Mucosa of gallbladder (tissue), 1 donor: Measurements from ENCODE around the gene KCNJ2. TPM values are rescaled to one million over a fixed set of nuclear protein-coding genes. Genes with fewer than 3 reads are reported as not detected.

Experiments
- DNase-seq: peaks from one replicate; pipeline ENCODE4 v3.0.0-alpha.2; 2020; ENCODE audit warnings: low spot score
- total RNA-seq: library from RNA; stranded (reverse); gene quantifications from one replicate; pipeline ENCODE4 v1.2.1, GENCODE V29; 2021
- donor health status: DM: no; HTN: no; CAD: no.

Gene KCNJ2
- total RNA-seq = 2.5 TPM

DNA sequence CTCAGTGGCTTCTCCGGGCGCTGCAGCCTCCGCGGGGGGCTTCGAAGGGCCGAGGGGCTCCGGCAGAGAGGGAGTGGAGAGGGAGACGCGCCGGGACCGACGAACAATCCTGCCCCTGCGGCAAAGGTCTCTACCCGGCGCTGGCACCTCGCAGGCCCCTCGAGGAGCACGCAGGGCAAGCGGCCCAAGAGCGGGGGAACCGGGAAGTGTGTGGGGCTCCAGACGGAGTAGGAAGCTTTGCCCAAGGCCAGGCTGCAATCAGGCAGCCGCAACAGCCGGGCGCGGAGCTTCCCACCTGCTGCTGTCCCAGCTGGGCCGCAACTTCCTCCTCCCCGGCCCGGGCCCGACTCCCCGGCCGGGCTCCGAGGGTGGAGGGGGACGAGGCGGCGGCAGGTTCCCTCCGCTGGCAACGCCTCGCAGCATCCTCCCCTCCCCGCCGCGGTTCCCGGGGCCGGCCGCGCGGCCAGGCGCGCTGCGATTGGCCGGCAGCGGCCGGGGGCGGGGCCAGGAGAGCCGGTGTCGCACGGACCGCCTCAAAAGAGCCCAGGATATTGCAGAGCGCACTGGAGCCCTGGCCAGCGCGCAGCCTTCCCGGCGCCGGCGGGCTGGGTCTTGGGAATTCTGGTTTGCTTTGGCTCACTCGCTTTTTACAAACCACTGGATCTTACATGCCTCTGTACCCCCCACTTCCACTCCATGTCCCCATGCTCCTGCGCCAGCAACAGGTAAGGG is at the start of gene KCNJ2:
Gene KCNJ2, plus strand, starts transcription at position 556 of the 732 bp plus-strand sequence. CDS start 5,508 bp downstream, outside the sequence.
- DNase-seq = peak; percentile 89

- no peak for DNase-seq
Measured at GRCh38 chr17:70119545-70119944, 49.8 kb upstream of the KCNJ2 start.

DNA sequence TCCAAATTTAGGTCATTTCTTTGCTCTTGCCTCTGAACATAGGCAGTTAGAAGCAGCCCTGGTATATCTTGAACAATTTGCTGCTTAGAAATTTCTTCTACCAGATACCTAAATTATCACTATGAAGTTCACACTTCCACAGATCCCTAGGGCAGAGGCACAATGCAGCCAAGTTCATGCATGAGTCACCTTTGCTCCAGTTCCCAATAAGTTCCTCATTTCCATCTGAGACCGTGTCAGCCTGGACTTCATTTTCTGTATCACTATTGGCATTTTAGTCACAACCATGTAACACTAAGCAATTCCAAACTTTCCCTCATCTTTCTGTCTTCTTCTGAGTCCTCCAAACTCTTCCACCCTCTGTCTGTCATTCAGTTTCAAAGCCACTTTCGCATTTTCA is 49.3 kb upstream of the KCNJ2 start:
- no peak for DNase-seq

DNA sequence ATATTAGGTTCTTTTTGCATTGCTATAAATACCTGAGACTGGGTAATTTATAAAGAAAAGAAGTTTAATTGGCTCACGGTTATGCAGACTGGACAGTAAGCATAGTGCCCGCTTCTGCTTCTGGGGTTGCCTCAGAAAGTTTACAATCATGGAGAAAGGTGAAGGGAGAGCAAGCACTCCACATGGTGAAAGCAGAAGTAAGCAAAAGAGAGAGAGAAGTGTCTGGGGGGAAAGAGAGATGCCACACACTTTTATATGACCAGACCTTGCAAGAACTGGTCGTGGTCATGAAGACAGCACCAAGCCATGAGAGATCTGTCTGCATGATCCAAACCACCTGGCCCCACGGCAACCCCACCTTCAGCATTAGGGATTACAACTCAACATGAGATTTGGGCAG is 48.9 kb upstream of the KCNJ2 start:
- DNase-seq = no peak

- DNase-seq = no peak
Measured at GRCh38 chr17:70121126-70121525, 48.2 kb upstream of the KCNJ2 start.

DNA sequence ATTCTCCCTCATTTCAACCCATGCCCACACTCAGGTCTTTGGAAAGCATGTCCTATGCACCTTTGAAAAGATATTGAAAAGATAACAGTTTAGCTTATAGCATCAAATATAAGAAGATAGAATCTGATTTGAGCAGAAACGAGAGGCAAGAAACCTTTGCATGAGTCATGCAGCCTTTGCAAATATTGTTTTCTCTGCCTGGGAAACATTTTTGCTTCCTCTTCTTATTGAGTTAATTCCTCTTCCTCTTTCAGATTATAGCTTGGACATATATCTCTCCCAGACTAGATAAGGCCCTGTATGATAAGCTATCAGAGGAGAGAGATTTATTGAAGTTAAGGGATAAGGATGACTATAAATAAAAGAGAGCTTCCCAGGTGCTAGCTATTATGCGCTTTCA is 46.1 kb upstream of the KCNJ2 start:
- DNase-seq = no peak

GRCh38 chr17:70124723-70125122 is 44.6 kb upstream of the KCNJ2 start:
- no peak for DNase-seq

- DNase-seq = no peak
Measured at GRCh38 chr17:70127221-70127873, 42.0 kb upstream of the KCNJ2 start.

DNA sequence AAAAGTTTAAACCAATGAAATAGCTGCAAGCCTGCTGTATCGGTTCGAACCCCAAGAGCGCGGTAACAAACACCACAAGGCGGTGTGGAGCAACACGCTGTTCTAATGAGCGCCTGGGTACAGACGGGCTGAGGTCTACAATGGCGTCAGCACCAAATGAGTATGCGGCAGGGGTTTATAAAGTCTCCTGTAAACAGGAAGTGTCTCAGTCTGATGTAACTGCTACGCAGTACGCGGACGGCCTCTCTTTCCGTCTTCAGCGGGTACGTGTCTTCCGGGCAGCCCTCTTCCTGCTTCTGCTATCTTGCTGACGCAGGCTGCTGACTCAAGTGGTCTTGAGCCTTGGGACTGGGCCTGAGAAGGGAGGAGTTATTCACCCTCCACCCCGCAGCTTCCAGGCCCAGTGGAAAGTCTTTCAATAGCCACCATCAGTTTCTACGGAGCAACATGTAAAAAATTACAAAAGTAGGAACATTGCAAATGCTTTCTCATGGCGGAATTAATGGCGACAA is 40.5 kb upstream of the KCNJ2 start:
- DNase-seq = no peak

GRCh38 chr17:70130289-70130688 is 39.0 kb upstream of the KCNJ2 start:
- no peak for DNase-seq

DNA sequence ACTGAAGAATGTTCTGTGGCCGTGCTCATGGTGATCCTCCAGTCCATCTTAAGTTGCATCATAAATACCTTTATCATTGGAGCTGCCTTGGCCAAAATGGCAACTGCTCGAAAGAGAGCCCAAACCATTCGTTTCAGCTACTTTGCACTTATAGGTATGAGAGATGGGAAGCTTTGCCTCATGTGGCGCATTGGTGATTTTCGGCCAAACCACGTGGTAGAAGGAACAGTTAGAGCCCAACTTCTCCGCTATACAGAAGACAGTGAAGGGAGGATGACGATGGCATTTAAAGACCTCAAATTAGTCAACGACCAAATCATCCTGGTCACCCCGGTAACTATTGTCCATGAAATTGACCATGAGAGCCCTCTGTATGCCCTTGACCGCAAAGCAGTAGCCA is 36.8 kb upstream of the KCNJ2 start:
- no peak for DNase-seq

DNA sequence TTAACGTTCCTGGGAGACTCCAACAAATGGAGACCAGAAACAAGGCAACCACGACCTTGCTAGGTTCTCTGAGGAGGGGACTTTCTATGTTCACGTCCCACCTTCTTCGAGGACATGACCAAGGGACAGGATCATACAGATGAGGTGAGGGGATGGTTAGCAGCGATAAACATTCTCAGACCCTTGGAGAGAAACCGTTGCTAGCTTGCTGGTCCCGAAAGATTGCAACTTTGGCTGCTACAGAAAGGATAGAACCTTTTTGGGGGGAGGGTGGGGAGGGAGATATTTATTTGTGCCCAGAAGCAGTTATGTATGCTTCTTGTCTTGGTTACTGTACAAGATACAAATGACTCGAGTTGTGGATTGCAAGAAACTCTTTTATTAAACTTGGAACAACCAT is 35.3 kb upstream of the KCNJ2 start:
- no peak for DNase-seq

- DNase-seq = no peak
Measured at GRCh38 chr17:70134777-70135176, 34.6 kb upstream of the KCNJ2 start.

DNA sequence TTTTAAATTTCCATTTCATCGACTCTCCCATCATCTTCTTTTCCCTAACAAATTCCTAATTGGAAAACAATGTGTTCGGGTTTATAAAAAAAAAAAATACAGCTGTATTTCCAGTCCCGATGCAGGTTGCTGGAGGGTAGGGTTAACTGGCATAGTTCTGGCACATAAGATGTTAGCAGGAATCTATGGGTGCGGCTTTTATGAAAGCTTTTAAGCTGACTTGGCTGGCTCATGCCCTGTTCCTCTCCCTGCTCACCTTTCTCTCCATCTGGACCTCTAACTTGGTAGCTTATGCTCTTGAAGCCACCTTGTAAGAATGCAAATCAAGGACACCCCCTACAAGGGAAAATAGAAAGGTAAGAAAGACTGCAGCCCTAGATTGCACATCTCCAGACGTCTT is 33.2 kb upstream of the KCNJ2 start:
- no peak for DNase-seq

GRCh38 chr17:70137451-70138230 is 31.7 kb upstream of the KCNJ2 start:
- peak; percentile 56 for DNase-seq

DNA sequence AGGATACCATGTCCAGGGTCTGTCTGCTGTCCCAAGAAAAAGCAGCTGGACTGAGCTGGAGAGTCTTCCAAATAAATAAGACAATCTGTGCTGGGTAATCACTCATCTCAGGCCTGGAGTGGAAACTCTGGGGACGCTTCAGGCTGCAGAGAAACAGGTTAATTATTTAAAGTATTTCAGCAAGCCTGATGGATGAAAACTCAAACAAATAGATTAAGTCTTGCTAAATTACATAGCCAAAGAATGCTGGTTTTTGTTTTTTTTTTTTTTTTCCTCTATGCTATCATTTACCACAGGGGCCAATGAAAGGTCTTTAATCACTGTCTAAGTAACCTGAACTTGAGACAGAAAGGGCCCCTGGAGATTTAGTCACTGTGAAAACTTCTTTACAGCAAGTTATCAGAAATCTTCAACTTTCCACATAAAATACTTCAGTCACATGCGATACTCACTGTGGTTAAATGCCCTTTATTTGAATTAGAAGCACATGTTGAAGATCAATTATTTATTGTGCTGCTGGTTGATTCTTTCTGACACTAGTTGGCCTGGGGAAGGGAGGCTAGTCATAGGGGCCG is 31.0 kb upstream of the KCNJ2 start:
- DNase-seq = no peak

GRCh38 chr17:70139449-70139993 is 29.8 kb upstream of the KCNJ2 start:
- DNase-seq = no peak

DNA sequence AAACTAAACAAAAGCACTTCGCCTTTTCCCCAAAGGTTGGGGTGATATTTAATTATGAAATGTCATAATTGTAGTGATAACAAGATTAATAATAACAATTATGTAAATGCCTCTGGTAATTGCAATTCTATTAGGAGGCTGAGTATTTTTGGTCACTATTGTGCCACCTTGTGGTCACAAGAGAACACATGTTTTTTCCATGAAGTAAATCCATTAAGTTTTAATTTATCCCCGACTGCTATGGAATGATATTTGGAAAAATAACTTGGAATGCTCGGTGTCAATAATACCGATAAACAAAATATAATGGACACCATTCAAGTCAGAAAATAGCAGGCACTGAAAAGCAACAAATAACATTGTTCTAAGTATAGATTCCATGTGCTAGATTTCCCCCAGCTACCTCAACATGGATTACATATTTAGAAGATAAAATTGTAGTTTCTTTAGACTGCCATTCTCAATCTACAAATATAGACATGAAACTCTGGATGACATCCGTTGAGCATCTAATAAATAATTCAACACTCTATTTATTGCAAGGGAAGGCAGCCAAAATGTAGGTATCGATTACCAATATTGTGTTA is 25.0 kb upstream of the KCNJ2 start:
- no peak for DNase-seq

DNA sequence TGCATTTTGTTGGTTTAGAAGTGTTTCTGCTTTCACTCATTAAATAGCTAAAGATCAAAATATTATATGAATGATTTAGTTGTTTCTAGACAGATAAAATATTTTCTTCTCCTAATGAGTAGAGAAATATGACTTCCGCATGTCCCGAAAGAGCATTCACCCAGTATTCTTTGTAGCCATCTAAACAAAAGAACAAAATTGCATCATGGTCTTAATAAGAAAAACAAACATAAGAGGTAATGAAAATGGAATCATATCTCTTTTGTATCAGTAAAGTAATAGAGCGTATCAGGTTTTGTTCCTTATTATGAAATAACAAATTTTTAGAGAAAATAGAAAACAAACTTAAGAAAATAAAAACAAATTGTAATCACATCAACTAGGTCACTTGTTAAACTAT is 16.1 kb upstream of the KCNJ2 start:
- no peak for DNase-seq

DNA sequence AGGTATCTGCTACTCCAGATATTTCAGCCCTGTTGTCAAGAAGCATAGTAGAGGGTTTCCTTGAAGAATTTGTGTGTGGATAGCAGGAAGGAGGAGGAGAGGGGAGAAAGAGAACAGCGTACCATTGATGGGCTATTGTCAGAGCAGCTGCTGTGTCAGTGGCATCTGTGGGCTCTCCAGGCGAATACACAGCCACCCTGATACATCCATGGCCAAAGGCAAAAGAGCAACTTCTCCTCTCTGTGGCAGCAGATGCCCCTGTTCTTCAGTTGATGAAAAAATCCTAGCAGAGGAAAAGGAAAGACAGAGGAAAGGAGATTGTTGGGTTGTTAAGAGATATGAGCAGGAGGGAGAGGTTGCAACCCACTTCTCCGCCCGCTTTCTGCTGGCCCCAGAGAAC is 12.2 kb upstream of the KCNJ2 start:
- DNase-seq = no peak

- DNase-seq = no peak
Measured at GRCh38 chr17:70158180-70158579, 11.2 kb upstream of the KCNJ2 start.

GRCh38 chr17:70158591-70158990 is 10.7 kb upstream of the KCNJ2 start:
- no peak for DNase-seq
